PFSK-1 (cell line): ENCODE data around the gene HS6ST3.

Experiments used
- FOXP2 ChIP-seq: optimal IDR thresholded peaks from 2 replicates; pipeline ENCODE3; 2011; ENCODE audit warnings: borderline replicate concordance, control low read depth, inconsistent platforms; ENCODE audit not compliant: insufficient read depth; ENCODE audit errors: extremely low read length, extremely low read depth
- POLR2AphosphoS5 ChIP-seq: IDR thresholded peaks from 2 replicates; pipeline ENCODE4 v1.6.1; 2012; ENCODE audit warnings: low read depth, mild to moderate bottlenecking, control low read depth, low read length, moderate library complexity
- REST ChIP-seq, 2 experiments: IDR thresholded peaks; 2 replicates each; pipeline versions ENCODE4 v1.6.1 to v1.8.0; 2011 to 2012; ENCODE audit warnings: low read depth in 2 of 2, low read length in 2 of 2, control low read depth in 1 of 2, inconsistent platforms in 1 of 2, mild to moderate bottlenecking in 1 of 2, moderate library complexity in 1 of 2; ENCODE audit not compliant: insufficient read depth in 1 of 2
- SIN3A ChIP-seq: IDR thresholded peaks from 2 replicates; pipeline ENCODE4 v1.6.1; 2012; ENCODE audit warnings: mild to moderate bottlenecking, low read length, moderate library complexity, borderline replicate concordance; ENCODE audit not compliant: insufficient read depth
- TAF1 ChIP-seq: IDR thresholded peaks from 2 replicates; pipeline ENCODE4 v1.6.1; 2012; ENCODE audit warnings: low read length, control low read depth, borderline replicate concordance; ENCODE audit not compliant: insufficient read depth

The HS6ST3 gene

GRCh38 chr13:96686286-96686685, 596.4 kb downstream of the HS6ST3 start:
- no peak for TF ChIP-seq POLR2AphosphoS5
- no peak for TF ChIP-seq FOXP2
- no peak for TF ChIP-seq REST (IDR thresholded peaks at IDR 0.05; ENCODE audit: insufficient read depth in 1 of 2, low read depth in 2 of 2, low read length in 2 of 2)
- no peak for TF ChIP-seq SIN3A
- no peak for TF ChIP-seq TAF1

- TF ChIP-seq REST (IDR thresholded peaks at IDR 0.05; ENCODE audit: insufficient read depth in 1 of 2, low read depth in 2 of 2, low read length in 2 of 2) (no peak), FOXP2 (no peak), POLR2AphosphoS5 (no peak), TAF1 (no peak), SIN3A (no peak)
Observed at GRCh38 chr13:96687191-96687590, 597.3 kb downstream of the HS6ST3 start.

GRCh38 chr13:96690998-96691397, 601.1 kb downstream of the HS6ST3 start:
- no peak for TF ChIP-seq REST (IDR thresholded peaks at IDR 0.05; ENCODE audit: insufficient read depth in 1 of 2, low read depth in 2 of 2, low read length in 2 of 2)
- TF ChIP-seq SIN3A, result no peak
- TF ChIP-seq TAF1, result no peak
- TF ChIP-seq POLR2AphosphoS5, result no peak
- TF ChIP-seq FOXP2, result no peak

GRCh38 chr13:96696389-96696900, 606.5 kb downstream of the HS6ST3 start:
- TF ChIP-seq FOXP2 (no peak), POLR2AphosphoS5 (no peak), SIN3A (no peak), TAF1 (no peak), REST (IDR thresholded peaks at IDR 0.05; ENCODE audit: insufficient read depth in 1 of 2, low read depth in 2 of 2, low read length in 2 of 2) (no peak)

GRCh38 chr13:96700657-96701056, 610.8 kb downstream of the HS6ST3 start:
- TF ChIP-seq TAF1, result no peak
- TF ChIP-seq SIN3A, result no peak
- no peak for TF ChIP-seq REST (IDR thresholded peaks at IDR 0.05; ENCODE audit: insufficient read depth in 1 of 2, low read depth in 2 of 2, low read length in 2 of 2)
- no peak for TF ChIP-seq FOXP2
